Stomach (tissue), 4 donors: ENCODE data around the gene FDXR.

Experiments used
- EP300 ChIP-seq: sonication (generic); formaldehyde crosslinking; IDR thresholded peaks from one replicate; pipeline ENCODE4 v1.6.1; 2017; ENCODE audit warnings: antibody characterized with exemption
- POLR2A ChIP-seq, 4 donors: fragments of 450-650 bp; IDR thresholded peaks; one replicate each; pipeline ENCODE4 v1.6.1; 2016; ENCODE audit warnings: antibody characterized with exemption in 4 of 4, control low read depth in 2 of 4, mild to moderate bottlenecking in 1 of 4, moderate library complexity in 1 of 4
- POLR2AphosphoS5 ChIP-seq, 3 donors: sonication (generic); formaldehyde crosslinking; IDR thresholded peaks; one replicate each; pipeline ENCODE4 v1.6.1; 2016; ENCODE audit warnings: antibody characterized with exemption in 3 of 3
- TF ChIP-seq, protein P1 (sequence below), 7 experiments: fragments of 450-650 bp in 4 of 7; fragments of 200-600 bp in 3 of 7; sonication (generic) in 3 of 7; IDR thresholded peaks; one replicate each; pipeline ENCODE4 v1.5.1; 2016 to 2019; ENCODE audit warnings: antibody characterized with exemption in 7 of 7, control low read depth in 2 of 7, mild to moderate bottlenecking in 1 of 7

DNA sequence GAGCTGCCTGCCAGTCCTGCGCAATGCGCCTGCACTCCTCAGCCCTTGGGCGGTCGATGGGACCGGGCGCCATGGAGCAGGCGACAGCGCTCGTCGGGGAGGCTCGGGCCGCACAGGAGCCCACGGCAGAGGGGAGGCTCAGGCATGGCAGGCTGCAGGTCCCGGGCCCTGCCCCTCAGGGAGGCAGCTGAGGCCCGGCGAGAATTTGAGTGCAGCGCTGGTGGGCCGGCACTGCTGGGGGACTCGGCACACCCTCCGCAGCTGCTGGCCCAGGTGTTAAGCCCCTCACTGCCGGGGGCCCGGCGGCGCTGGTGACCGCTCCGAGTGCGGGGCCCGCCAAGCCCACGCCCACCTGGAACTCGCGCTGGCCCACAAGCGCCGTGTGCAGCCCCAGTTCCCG is 34.2 kb upstream of the FDXR start:
- TF ChIP-seq POLR2A (IDR thresholded peaks at IDR 0.05): no peak
- no peak for TF ChIP-seq POLR2AphosphoS5 (IDR thresholded peaks at IDR 0.05)
- TF ChIP-seq, protein P1, sequence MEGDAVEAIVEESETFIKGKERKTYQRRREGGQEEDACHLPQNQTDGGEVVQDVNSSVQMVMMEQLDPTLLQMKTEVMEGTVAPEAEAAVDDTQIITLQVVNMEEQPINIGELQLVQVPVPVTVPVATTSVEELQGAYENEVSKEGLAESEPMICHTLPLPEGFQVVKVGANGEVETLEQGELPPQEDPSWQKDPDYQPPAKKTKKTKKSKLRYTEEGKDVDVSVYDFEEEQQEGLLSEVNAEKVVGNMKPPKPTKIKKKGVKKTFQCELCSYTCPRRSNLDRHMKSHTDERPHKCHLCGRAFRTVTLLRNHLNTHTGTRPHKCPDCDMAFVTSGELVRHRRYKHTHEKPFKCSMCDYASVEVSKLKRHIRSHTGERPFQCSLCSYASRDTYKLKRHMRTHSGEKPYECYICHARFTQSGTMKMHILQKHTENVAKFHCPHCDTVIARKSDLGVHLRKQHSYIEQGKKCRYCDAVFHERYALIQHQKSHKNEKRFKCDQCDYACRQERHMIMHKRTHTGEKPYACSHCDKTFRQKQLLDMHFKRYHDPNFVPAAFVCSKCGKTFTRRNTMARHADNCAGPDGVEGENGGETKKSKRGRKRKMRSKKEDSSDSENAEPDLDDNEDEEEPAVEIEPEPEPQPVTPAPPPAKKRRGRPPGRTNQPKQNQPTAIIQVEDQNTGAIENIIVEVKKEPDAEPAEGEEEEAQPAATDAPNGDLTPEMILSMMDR (IDR thresholded peaks at IDR 0.05): no peak
- no peak for TF ChIP-seq EP300
